ENCODE results near the gene MIXL1. TPM values are rescaled to one million over a fixed set of nuclear protein-coding genes. Genes with fewer than 3 reads are reported as not detected.

Gene MIXL1
- total and polyA plus RNA-seq, 2 of the 13 experiments (the other 11 are each of a cell fraction or from before 2014, with no cell fraction given) = 7.6 to 18.5 TPM

DNA sequence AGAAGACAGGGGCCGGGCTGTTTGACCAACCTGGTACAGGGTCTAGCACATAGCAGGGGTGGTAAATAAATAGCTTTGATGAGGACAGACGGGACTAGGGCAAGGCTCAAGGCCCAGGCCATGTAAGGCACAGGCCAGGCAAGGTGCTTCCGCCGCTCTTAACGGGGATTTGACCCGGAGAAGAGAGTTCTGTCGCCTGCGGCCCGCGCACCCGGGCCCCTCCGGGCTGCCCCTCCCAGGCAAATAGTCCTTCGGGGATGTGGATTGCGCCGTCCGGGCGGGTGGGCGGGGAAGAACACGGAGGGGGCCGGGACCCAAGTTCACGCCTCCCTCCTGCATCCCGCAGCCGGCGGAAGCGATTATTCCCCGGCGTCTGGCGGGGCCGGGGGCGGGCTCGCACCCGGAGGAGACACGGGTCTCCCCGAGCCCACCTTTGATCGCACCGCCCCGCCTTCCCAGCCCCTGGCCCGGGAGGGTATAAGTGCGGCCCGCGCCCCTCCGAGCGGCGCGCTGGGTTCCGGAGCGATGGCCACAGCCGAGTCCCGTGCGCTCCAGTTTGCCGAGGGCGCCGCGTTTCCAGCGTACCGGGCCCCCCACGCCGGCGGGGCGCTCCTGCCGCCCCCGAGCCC, at the start of gene MIXL1 (continued):
- TF ChIP-seq PHF5A (CRISPR knock-in tag; IDR thresholded peaks at IDR 0.05; ENCODE audit: low read depth, unreplicated experiment) (peak; percentile 23), ZMAT5 (CRISPR knock-in tag; IDR thresholded peaks at IDR 0.05; ENCODE audit: borderline replicate concordance, low read depth) (no peak), MAX (IDR thresholded peaks at IDR 0.05) (peak; percentile 73), SP140L (CRISPR knock-in tag; IDR thresholded peaks at IDR 0.05; ENCODE audit: borderline replicate concordance) (no peak), NCOA1 (CRISPR knock-in tag; IDR thresholded peaks at IDR 0.05) (no peak), GATAD1 (CRISPR knock-in tag; IDR thresholded peaks at IDR 0.05) (peak; percentile 42; the same call in 1 of the 2 replicates), HDAC1 (CRISPR knock-in tag; IDR thresholded peaks at IDR 0.05) (peak; percentile 64), MYPOP (CRISPR knock-in tag; IDR thresholded peaks at IDR 0.05) (peak; percentile 10; the same call in 1 of the 2 replicates), ZNF550 (CRISPR knock-in tag; IDR thresholded peaks at IDR 0.05; ENCODE audit: borderline replicate concordance) (no peak), GABPB1 (CRISPR knock-in tag; IDR thresholded peaks at IDR 0.05) (peak; percentile 73), DRAP1 (CRISPR knock-in tag; IDR thresholded peaks at IDR 0.05) (no peak; the same call in 1 of the 2 replicates), EP300 (IDR thresholded peaks at IDR 0.05; ENCODE audit: low read depth in 2 of 2, low read length in 2 of 2) (peak; percentile 30 to 55; a peak in 1 of 4 replicates), EP300 (CRISPR knock-in tag; IDR thresholded peaks at IDR 0.05; ENCODE audit: borderline replicate concordance) (peak; percentile 37; the same call in 1 of the 2 replicates), ZNF549 (CRISPR knock-in tag; IDR thresholded peaks at IDR 0.05) (no peak), CHCHD3 (CRISPR knock-in tag; IDR thresholded peaks at IDR 0.05) (no peak), CHD4 (IDR thresholded peaks at IDR 0.05; ENCODE audit: borderline replicate concordance, low read length) (no peak), FOXA3 (CRISPR knock-in tag; IDR thresholded peaks at IDR 0.05) (peak; percentile 47; the same call in 1 of the 2 replicates), MIER3 (CRISPR knock-in tag; IDR thresholded peaks at IDR 0.05; ENCODE audit: borderline replicate concordance) (no peak), ZNF781 (CRISPR knock-in tag; IDR thresholded peaks at IDR 0.05; ENCODE audit: borderline replicate concordance, not compliant biosample characterization) (no peak), RXRB (CRISPR knock-in tag; IDR thresholded peaks at IDR 0.05; ENCODE audit: borderline replicate concordance) (peak; percentile 76), POGZ (CRISPR knock-in tag; IDR thresholded peaks at IDR 0.05) (peak; percentile 61; the same call in 1 of the 2 replicates), THRA (CRISPR knock-in tag; IDR thresholded peaks at IDR 0.05; ENCODE audit: borderline replicate concordance) (peak; percentile 68; the same call in 1 of the 2 replicates), SALL1 (CRISPR knock-in tag; IDR thresholded peaks at IDR 0.05) (peak; percentile 89), ZNF382 (CRISPR knock-in tag; IDR thresholded peaks at IDR 0.05; ENCODE audit: borderline replicate concordance) (no peak), FOSL2 (CRISPR knock-in tag; IDR thresholded peaks at IDR 0.05) (no peak)
- TF ChIP-seq, protein P1, sequence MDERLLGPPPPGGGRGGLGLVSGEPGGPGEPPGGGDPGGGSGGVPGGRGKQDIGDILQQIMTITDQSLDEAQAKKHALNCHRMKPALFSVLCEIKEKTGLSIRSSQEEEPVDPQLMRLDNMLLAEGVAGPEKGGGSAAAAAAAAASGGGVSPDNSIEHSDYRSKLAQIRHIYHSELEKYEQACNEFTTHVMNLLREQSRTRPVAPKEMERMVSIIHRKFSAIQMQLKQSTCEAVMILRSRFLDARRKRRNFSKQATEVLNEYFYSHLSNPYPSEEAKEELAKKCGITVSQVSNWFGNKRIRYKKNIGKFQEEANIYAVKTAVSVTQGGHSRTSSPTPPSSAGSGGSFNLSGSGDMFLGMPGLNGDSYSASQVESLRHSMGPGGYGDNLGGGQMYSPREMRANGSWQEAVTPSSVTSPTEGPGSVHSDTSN (CRISPR knock-in tag; IDR thresholded peaks at IDR 0.05) = no peak
